Esophagus squamous epithelium (tissue), 4 donors: ENCODE measurements around the gene NLGN1.

ENCODE experiments used
- CTCF ChIP-seq, 6 experiments: fragments of 450-650 bp in 4 of 6; fragments of 200-600 bp in 2 of 6; sonication (generic) in 2 of 6; IDR thresholded peaks; one replicate each; pipeline ENCODE4 v1.5.1; 2016 to 2019; ENCODE audit warnings: antibody characterized with exemption in 6 of 6, mild to moderate bottlenecking in 4 of 6, moderate library complexity in 4 of 6
- POLR2A ChIP-seq, 4 donors: fragments of 450-650 bp; IDR thresholded peaks; one replicate each; pipeline ENCODE4 v1.6.1; 2017; ENCODE audit warnings: antibody characterized with exemption in 4 of 4, mild to moderate bottlenecking in 4 of 4, moderate library complexity in 3 of 4

DNA sequence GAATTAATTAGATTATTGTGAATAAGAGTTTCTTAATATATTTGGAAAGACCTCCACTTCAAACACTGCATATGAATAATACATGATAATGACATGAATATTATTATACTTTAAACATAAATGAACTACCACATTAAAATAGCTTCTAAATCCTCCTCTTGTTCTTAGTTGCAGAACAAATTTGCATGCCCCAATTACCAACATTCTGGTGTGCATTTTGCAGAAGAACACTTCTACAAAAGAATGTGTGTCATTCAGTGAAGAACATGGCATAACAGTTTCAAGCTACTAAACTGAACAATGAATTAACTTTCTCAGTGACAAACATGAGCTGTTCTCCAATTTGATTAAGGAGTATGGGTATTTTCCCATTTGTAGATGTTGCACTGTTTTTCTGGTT is 750.3 kb downstream of the NLGN1 start:
- TF ChIP-seq CTCF (IDR thresholded peaks at IDR 0.05) (no peak), POLR2A (IDR thresholded peaks at IDR 0.05) (no peak)
